Hematopoietic multipotent progenitor cell treated with erythropoietin and hydrocortisone succinate and interleukin-3 and kit ligand, for 6 days (in vitro differentiated cells): ENCODE measurements around the gene CYP2R1.
"Not testable (repeated sequence)": the region's sequence is repeated elsewhere in the genome, so short reads cannot be mapped to it uniquely, and the experiment has no call there.

Experiments used
- DNase-seq: peaks from one replicate; pipeline ENCODE4 v3.0.0-alpha.2; 2015

The CYP2R1 gene

DNA sequence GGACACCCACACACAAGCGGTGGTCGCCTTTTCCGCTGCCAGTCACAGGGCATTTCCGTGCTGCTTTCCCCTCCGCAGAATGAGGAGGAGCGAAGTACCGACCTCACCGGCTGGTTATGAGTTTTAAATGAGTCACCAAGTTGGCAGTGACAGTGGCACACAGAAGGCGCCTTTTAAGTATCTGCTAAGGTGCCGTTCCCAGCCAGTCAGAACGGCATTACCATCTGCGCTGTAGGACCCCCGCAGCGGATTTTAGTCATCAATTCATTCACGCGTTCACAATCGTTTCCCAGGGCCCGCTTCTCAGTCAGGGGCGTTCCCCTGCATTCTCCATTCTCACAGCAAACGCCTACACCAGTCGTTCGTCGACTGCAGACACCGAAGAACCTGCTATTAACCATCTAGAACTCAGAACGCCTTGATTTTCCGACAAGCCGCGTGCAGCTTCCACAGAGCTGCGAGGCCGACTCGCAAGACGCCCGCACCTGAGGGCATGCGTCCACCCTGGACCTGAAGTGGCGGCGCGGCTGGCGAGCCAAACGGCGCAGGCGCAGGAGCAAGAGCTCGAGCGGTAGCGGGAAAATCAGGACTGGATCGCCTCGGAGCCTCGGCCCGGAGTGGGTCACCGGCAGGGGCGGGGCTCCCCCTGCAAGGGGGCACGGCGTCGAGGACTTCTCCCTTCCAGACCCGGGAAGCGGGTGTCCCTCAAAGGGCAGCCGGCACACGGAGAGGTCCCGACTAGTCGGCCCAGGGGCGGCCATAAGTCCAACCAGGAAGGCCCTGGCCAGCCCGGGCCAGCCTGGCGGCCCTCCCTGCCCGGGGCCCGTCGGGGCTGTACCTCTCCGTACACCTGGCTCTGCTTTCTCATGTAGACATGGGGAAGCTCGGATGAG is 642 bp downstream of the CYP2R1 start:
- DNase-seq: peak; percentile 91

DNA sequence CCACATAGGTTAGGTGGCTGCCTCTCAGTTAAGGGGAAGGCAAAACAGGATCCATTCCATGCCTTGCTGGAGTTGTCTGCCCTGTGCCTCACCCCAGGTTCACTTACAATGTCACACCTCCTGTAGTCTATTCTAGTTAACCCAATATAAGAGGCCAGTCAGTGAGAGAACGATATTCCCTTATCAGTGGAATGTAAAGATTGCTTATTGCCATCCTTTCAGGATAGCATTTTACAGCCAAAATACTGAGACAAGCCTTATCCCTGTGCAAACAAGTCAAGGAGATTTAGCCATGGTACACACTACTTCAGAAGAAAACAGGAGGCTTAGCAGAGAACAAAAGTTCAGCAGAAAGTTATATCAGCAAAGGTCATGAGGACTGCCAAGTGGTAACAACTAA is 5.5 kb downstream of the CYP2R1 start:
- no peak for DNase-seq

DNA sequence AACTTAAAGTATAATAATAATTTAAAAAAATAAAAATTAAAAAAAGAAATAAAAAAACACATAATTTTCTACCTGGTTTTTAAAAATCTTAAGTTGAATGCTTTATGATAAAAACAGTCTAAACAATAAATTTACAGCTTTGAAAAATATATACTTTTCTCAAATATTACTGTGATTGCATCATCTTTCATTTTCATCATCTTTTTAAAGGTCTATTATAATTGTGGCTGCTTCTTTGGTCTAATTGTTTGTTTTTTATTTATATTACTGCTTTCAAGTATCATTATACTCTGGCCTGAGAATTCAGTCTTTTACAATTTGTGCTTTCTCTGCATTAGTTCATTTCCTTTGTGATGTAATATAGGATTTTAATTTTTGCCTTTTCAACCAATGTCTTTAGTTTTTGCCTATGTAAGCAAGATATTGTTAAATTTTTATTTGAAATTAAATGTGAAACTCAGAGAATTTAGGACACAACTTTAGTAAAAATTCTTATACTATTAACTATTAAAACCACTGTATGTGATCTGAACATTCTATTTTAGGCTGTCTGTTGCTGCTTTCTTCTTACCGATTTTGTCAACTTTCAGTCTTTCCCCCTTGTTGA is 7.3 kb downstream of the CYP2R1 start:
- no peak for DNase-seq

DNA sequence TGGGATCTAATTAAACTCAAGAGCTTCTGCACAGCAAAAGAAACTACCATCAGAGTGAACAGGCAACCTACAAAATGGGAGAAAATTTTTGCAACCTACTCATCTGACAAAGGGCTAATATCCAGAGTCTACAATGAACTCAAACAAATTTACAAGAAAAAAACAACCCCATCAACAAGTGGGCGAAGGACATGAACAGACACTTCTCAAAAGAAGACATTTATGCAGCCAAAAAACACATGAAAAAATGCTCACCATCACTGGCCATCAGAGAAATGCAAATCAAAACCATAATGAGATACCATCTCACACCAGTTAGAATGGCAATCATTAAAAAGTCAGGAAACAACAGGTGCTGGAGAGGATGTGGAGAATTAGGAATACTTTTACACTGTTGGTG is 8.3 kb downstream of the CYP2R1 start:
- DNase-seq: not testable (repeated sequence)

GRCh38 chr11:14882196-14882595 is 9.8 kb downstream of the CYP2R1 start:
- no peak for DNase-seq

GRCh38 chr11:14881576-14882193 is 10.3 kb downstream of the CYP2R1 start:
- DNase-seq: no peak

GRCh38 chr11:14875163-14875562 is 16.9 kb downstream of the CYP2R1 start:
- no peak for DNase-seq

DNA sequence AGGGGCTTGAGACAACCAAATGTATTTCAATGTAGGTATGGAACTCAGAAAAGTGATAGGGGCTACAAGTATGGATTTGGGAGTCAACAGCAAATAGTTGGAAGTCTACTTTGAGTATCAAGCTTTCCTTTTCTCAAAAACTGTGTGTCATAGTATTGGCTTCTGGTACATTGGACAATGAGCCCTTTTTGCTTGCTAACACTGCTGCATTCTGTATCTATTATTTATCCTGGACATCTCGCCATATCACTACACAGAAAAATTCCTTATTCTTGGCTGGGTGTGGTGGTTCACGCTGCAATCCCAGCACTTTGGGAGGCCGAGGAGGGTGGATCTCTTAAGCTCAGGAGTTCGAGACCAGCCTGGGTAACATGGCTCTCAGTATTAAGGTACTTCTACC is 18.4 kb downstream of the CYP2R1 start:
- no peak for DNase-seq

- DNase-seq: no peak
Observed at GRCh38 chr11:14872032-14872431, 20.0 kb downstream of the CYP2R1 start.

GRCh38 chr11:14863775-14864174 is 28.3 kb downstream of the CYP2R1 start:
- not testable (repeated sequence) for DNase-seq

- peak; percentile 10 for DNase-seq
Observed at GRCh38 chr11:14861680-14862079, 30.4 kb downstream of the CYP2R1 start.

GRCh38 chr11:14860511-14860910 is 31.5 kb downstream of the CYP2R1 start:
- DNase-seq: no peak

DNA sequence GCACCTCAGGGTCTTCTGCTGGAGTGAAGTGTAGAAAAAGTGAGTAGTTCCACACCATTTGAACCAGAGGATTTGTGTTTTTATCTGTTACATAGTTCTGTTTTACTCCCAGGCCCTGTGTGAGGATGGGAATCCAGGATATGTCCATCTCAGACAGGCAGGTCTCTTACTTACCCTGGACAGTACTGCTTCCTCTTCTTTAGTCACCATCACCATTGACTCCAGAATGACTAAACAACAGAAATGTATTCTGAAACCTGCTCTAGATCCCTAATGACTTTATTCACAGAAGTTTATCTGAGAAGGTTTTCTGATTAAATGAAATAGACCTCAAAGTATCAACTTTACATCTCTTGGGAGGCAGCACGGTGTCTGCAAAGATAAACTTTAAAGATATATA is 33.6 kb downstream of the CYP2R1 start:
- no peak for DNase-seq

DNA sequence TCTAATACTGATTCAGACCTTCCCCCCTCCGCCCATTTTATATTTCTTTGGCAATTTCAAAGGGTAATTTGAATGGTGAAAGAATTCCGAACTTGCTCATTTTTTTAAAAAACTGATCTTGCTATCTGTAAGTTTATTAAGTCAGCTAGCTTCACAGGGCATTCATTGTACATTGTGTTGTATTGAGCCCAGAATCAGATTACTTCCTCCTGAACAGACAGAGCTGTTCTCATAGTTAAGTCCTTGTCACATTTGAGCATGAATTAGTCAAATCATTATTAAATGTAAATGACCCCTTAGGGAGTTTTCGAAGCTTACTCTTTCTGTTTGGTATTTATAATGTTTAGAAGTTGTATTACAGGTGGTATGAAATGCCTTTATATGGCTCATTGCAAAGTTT is 34.4 kb downstream of the CYP2R1 start:
- DNase-seq: no peak

DNA sequence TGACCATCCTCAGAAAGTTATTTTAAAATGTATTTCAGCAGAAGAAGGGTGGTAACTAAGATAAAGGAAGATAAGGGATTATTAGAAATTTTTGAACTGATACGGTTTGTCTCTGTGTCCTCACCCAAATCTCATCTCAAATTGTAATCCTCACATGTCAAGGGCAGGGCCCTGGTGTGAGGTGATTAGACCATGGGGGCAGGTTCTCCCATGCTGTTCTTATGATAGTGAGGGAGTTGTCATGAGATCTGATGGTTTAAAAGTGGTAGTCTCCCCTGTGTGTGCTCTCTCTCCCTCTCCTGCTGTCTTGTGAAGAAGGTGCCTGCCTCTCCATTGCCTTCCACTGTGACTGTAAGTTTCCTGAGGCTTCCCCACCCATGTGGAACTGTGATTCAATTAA is 36.1 kb downstream of the CYP2R1 start:
- no peak for DNase-seq

DNA sequence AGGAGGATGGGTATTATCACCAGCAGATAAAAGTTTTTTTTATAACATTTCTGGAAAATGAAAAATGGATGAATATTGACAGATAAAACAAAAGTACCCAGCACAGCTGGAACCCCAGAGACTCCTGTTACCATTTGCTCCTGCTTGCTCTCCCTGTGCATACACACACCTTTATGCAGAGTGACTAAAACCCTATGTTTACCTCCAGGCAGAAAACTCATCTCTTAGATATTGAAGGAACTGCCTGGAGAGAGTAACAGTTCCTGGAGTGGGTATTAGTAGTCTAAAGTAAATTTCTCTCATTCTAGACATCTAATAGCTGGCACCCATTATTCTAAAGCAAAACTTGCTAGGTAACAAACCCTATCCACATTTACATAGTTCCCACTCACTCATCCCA is 38.0 kb downstream of the CYP2R1 start:
- no peak for DNase-seq

DNA sequence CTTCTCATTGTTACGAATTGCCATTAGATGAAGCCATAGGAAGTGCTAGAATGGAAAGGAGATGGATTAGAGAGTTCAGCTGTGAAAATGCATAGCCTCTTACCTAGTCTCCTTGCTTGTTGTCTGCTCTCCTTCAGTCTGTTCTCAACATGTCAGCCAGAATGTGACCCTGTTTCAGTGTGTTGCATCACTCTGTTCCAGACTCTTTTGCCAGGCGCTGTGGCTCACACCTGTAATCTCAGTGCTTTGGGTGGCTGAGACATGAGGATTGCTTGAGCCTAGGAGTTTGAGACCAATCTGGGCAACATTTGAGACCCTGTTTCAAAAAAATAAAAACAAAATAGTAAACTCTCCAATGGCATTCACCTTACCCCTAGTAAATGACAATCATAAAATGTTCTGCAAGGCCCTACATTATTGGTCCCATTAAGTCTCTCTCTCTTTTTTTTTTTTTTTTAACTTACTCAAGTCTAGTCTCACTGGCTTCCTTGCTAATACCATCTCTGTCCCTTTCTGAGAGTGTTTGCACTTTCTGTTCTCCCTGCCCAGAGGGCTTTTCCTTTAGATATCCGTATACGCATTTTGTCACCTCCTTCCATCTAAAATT is 39.4 kb downstream of the CYP2R1 start:
- no peak for DNase-seq

DNA sequence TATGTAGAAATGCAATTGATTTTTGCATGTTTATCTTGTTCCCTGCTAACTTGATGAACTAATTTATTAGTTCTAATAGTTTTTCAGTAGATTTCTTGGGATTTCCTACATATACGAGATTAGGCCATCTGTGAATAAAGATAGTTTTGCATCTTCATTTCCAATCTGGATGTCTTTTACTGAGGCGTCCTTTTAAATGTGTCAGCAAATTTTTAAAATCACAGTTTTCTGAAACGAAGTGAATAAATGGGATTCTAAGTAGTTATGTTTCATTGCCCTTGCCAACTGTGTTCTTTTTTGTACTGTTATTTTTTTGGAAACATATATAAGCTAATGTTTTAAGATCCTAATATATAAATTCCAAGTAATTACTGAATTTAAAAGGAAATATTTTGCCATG is 50.0 kb downstream of the CYP2R1 start:
- DNase-seq: no peak

- no peak for DNase-seq
Observed at GRCh38 chr11:14835496-14836492, 56.2 kb downstream of the CYP2R1 start.
